MM.1S (cell line): ENCODE data around the gene LBH.

Experiments used
- DNase-seq: peaks from one replicate; pipeline ENCODE4 v3.0.0-alpha.2; 2015
- H2AFZ ChIP-seq: fragments of 300-600 bp; sonication (generic); 2 replicates; pipeline ENCODE4 v1.6.0; 2016; ENCODE audit warnings: antibody characterized with exemption, low read length
- H3F3A ChIP-seq: fragments of 300-600 bp; sonication (generic); 2 replicates; pipeline ENCODE4 v1.6.1; 2016; ENCODE audit warnings: mild to moderate bottlenecking, antibody characterized with exemption, low read length, moderate library complexity, mixed read lengths; ENCODE audit not compliant: insufficient read depth
- H3K27ac ChIP-seq: fragments of 300-600 bp; sonication (generic); 2 replicates; pipeline ENCODE4 v1.5.1; 2016; ENCODE audit warnings: mild to moderate bottlenecking, low read length
- H3K27me3 ChIP-seq: fragments of 300-600 bp; sonication (generic); replicated peaks from 2 replicates; pipeline ENCODE4 v1.6.0; 2016; ENCODE audit warnings: low read length; ENCODE audit not compliant: insufficient read depth
- H3K36me3 ChIP-seq: fragments of 300-600 bp; sonication (generic); replicated peaks from 2 replicates; pipeline ENCODE4 v1.6.1; 2016; ENCODE audit warnings: mild to moderate bottlenecking, low read length, mixed read lengths; ENCODE audit not compliant: insufficient read depth
- H3K4me1 ChIP-seq: fragments of 300-600 bp; sonication (generic); 2 replicates; pipeline ENCODE4 v1.6.1; 2016; ENCODE audit warnings: low read length, mixed read lengths
- H3K4me2 ChIP-seq: fragments of 300-600 bp; sonication (generic); 2 replicates; pipeline ENCODE4 v1.6.0; 2016; ENCODE audit warnings: low read depth, low read length
- H3K4me3 ChIP-seq: fragments of 300-600 bp; sonication (generic); 2 replicates; pipeline ENCODE4 v1.5.1; 2016; ENCODE audit warnings: low read length, mixed read lengths
- H3K79me2 ChIP-seq: fragments of 300-600 bp; sonication (generic); 2 replicates; pipeline ENCODE4 v1.6.1; 2016; ENCODE audit warnings: mixed run types, low read length, mixed read lengths
- H3K9ac ChIP-seq: fragments of 300-600 bp; sonication (generic); 2 replicates; pipeline ENCODE4 v1.6.1; 2016; ENCODE audit warnings: low read length, mixed read lengths
- H3K9me2 ChIP-seq: fragments of 300-600 bp; sonication (generic); replicated peaks from 2 replicates; pipeline ENCODE4 v1.6.1; 2016; ENCODE audit warnings: mild to moderate bottlenecking, low read length, mixed read lengths; ENCODE audit not compliant: insufficient read depth
- H3K9me3 ChIP-seq: fragments of 300-600 bp; sonication (generic); replicated peaks from 2 replicates; pipeline ENCODE4 v1.6.1; 2016; ENCODE audit warnings: mild to moderate bottlenecking, low read length, mixed read lengths; ENCODE audit not compliant: insufficient read depth
- H4K20me1 ChIP-seq: fragments of 300-600 bp; sonication (generic); 2 replicates; pipeline ENCODE4 v1.6.1; 2016; ENCODE audit warnings: mild to moderate bottlenecking, low read length, moderate library complexity, mixed read lengths; ENCODE audit not compliant: insufficient read depth
- EZH2 ChIP-seq: fragments of 300-600 bp; sonication (generic); optimal IDR thresholded peaks from 2 replicates; pipeline ENCODE3; 2017; ENCODE audit warnings: low read depth, mild to moderate bottlenecking, antibody characterized with exemption, low read length, mixed read lengths
- EZH2phosphoT487 ChIP-seq: fragments of 300-600 bp; sonication (generic); IDR thresholded peaks from 2 replicates; pipeline ENCODE4 v1.6.1; 2018; ENCODE audit warnings: antibody characterized with exemption, low read length
- TF ChIP-seq, protein P1 (sequence below): fragments of 300-600 bp; sonication (generic); IDR thresholded peaks from 2 replicates; pipeline ENCODE4 v1.5.1; 2016; ENCODE audit warnings: antibody characterized with exemption, low read length, mixed read lengths

LBH gene

DNA sequence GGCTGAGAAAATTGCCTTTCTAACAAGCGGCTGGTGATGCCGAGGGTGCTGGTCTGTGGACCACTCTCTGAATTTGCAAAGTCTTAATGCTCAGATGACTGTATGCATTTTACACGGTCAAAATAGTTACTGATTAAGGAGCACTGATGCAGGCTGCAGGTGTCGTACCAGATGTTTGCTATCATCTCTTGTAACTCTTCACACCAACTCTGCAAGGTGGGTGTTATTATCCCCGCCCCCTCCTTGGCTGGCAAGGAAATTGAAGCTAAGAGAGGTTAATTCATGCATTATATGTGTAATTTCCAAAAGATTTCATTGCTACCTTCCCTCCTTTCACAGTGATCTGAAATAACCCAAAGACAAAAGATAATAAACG, 13.0 kb upstream of the LBH start:
- Histone ChIP-seq H2AFZ (no peak overlapping the region), H3K27me3 (no peaks in the 10 kb centered on the region), H3K9me2 (no peaks in the 10 kb centered on the region), H3F3A (no peaks in the 10 kb centered on the region), H3K9ac (no peak overlapping the region), H3K9me3 (no peaks in the 10 kb centered on the region), H3K27ac (no peak overlapping the region), H3K79me2 (no peaks in the 10 kb centered on the region), H3K4me2 (no peak overlapping the region), H3K4me3 (no peak overlapping the region), H4K20me1 (no peaks in the 10 kb centered on the region), H3K4me1 (no peaks in the 10 kb centered on the region), H3K36me3 (no peaks in the 10 kb centered on the region)
- DNase-seq: no peak
- TF ChIP-seq EZH2phosphoT487 (no peak), EZH2 (no peak)
- TF ChIP-seq, protein P1, sequence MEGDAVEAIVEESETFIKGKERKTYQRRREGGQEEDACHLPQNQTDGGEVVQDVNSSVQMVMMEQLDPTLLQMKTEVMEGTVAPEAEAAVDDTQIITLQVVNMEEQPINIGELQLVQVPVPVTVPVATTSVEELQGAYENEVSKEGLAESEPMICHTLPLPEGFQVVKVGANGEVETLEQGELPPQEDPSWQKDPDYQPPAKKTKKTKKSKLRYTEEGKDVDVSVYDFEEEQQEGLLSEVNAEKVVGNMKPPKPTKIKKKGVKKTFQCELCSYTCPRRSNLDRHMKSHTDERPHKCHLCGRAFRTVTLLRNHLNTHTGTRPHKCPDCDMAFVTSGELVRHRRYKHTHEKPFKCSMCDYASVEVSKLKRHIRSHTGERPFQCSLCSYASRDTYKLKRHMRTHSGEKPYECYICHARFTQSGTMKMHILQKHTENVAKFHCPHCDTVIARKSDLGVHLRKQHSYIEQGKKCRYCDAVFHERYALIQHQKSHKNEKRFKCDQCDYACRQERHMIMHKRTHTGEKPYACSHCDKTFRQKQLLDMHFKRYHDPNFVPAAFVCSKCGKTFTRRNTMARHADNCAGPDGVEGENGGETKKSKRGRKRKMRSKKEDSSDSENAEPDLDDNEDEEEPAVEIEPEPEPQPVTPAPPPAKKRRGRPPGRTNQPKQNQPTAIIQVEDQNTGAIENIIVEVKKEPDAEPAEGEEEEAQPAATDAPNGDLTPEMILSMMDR: no peak

DNA sequence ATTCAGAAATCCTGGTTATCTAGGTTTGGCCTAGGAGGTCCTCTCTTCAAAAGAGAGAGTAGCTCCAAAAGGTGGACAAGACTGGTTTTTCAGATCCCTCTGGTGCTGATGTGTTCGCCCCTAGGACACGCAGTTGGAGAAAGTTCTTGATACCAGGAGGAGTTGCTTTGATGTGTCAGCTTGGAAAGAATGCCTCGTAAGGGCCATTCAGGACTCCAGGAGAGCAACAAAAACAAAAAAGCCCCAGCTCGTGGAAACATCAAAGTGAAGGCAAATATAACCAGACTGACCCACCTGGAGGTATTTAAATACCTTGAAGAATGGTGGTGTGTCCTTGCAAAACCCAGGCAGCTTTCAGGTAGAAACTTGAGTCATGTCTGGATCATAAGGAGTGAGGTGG, 12.5 kb upstream of the LBH start:
- Histone ChIP-seq H3K9me2 (no peaks in the 10 kb centered on the region), H3K4me1 (no peaks in the 10 kb centered on the region), H3K9me3 (no peaks in the 10 kb centered on the region), H3K27ac (no peak overlapping the region), H3K36me3 (no peaks in the 10 kb centered on the region), H3K27me3 (no peaks in the 10 kb centered on the region), H2AFZ (no peak overlapping the region), H3K4me2 (no peak overlapping the region), H3K4me3 (no peak overlapping the region), H3K9ac (no peak overlapping the region), H4K20me1 (no peaks in the 10 kb centered on the region), H3K79me2 (no peaks in the 10 kb centered on the region), H3F3A (no peaks in the 10 kb centered on the region)
- no peak for DNase-seq
- TF ChIP-seq EZH2 (no peak), EZH2phosphoT487 (no peak)
- TF ChIP-seq, protein P1: no peak

DNA sequence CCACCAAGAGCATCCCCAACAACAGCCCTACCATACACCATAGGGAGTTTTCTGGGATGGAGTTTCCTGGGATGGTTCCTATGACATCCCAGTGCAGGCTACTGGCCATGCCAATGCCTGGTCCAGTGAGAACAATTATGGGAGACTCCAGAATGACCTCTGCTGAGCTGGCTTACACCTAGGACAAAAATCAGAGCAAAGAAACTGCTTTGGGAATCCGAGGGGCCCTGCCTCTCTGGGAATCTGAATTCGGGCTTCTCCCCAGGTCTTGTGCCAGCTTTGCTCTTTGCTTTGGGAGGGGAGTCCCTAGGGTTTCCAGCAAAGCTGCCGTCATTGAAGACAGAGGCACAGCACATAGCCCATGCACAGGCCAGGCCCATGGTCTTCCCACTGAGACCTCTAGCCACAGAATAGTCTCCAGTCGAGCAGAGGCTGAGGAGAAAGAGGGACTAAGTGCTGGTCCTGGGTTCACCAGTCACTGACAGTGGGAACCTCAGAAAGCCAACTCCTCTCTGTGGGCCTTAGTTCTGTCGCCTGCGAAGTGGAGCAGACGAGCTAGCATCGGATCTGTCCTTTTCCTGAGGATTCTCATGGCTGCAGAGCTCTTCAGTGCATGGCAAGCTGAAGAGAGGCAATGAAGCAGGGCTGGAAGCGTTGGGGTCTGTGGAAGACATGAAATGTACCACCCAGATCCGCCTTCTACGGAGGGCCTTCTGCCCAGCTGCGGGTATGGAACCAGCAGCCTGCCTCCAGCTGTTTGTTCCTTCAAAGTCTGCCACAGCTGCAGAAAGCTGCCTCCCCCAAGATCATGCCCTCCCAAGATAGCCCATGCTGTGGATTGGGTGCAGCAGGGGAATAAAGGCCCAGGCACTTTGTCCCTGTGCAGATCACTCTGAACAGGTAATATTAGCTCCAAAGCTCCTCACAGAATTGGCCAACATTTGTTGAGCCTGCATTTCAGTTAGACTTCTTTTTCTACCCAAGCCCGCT, 11.2 kb upstream of the LBH start:
- no peak overlapping the region for H2AFZ ChIP-seq
- no peaks in the 10 kb centered on the region for H4K20me1 ChIP-seq
- H3K9ac ChIP-seq: no peak overlapping the region
- no peaks in the 10 kb centered on the region for H3K9me2 ChIP-seq
- H3K27ac ChIP-seq: no peak overlapping the region
- H3K4me1 ChIP-seq: peaks cover 4% of the 10 kb centered on the region
- H3K9me3 ChIP-seq: no peaks in the 10 kb centered on the region
- no peaks in the 10 kb centered on the region for H3K27me3 ChIP-seq
- H3K79me2 ChIP-seq: no peaks in the 10 kb centered on the region
- H3K4me2 ChIP-seq: no peak overlapping the region
- H3K36me3 ChIP-seq: no peaks in the 10 kb centered on the region
- DNase-seq: no peak
- no peak overlapping the region for H3K4me3 ChIP-seq
- H3F3A ChIP-seq: no peaks in the 10 kb centered on the region
- TF ChIP-seq, protein P1: no peak
- TF ChIP-seq EZH2: no peak
- no peak for TF ChIP-seq EZH2phosphoT487
